ENCODE results near the gene NRXN3. TPM values are rescaled to one million over a fixed set of nuclear protein-coding genes. Genes with fewer than 3 reads are reported as not detected.

NRXN3 gene
- total RNA-seq, 1 experiment from 2014 or later = not detected

GRCh38 chr14:78154827-78155226, 15.3 kb upstream of the NRXN3 start:
- in situ Hi-C loops (cut with HindIII; ENCODE audit: low pct_unique_long_range_greater_than_20kb, low sequenced_read_pairs) = no loop called here
- POLR2A ChIA-PET = no interaction called here
- Histone ChIP-seq H3K36me3 (ENCODE audit: control insufficient read depth, insufficient read depth, low read length) (no peaks in the 10 kb centered on the region), H3K4me3 (ENCODE audit: low read depth in 2 of 2, low read length in 2 of 2) (no peak overlapping the region), H3K4me1 (ENCODE audit: control insufficient read depth, insufficient read depth, low read length) (no peaks in the 10 kb centered on the region), H3K9me3 (ENCODE audit: control insufficient read depth, insufficient read depth, low read depth, low read length) (no peaks in the 10 kb centered on the region), H3K27me3 (ENCODE audit: control insufficient read depth, insufficient read depth, low read length) (no peaks in the 10 kb centered on the region; the same call in 1 of the 2 replicates), H3K27ac (ENCODE audit: low read length) (no peak overlapping the region)
- intact Hi-C loops (cut with micrococcal nuclease; ENCODE audit: unreplicated experiment) = no loop called here
- TF ChIP-seq POLR2AphosphoS5 (IDR thresholded peaks at IDR 0.05; ENCODE audit: low read depth, low read length) (no peak), TCF7L2 (IDR thresholded peaks at IDR 0.05; ENCODE audit: low read depth, low read length) (no peak), SIN3A (IDR thresholded peaks at IDR 0.05; ENCODE audit: borderline replicate concordance, insufficient read depth, low read depth, low read length) (no peak), CTCF (IDR thresholded peaks at IDR 0.05) (peak; percentile 27; the same call in 1 of the 2 replicates), REST (IDR thresholded peaks at IDR 0.05; ENCODE audit: insufficient read depth in 1 of 2, low read depth in 2 of 2, low read length in 1 of 2) (no peak)
- BruUV-seq (replicated peaks) = no TSS peak
- DNase-seq (ENCODE audit: low read depth, low spot score) (no peak), ATAC-seq (no peak)
- CTCF ChIA-PET = no interaction called here

- TF ChIP-seq POLR2AphosphoS5 (IDR thresholded peaks at IDR 0.05; ENCODE audit: low read depth, low read length) (no peak), REST (IDR thresholded peaks at IDR 0.05; ENCODE audit: insufficient read depth in 1 of 2, low read depth in 2 of 2, low read length in 1 of 2) (no peak), SIN3A (IDR thresholded peaks at IDR 0.05; ENCODE audit: borderline replicate concordance, insufficient read depth, low read depth, low read length) (no peak), CTCF (IDR thresholded peaks at IDR 0.05) (no peak), TCF7L2 (IDR thresholded peaks at IDR 0.05; ENCODE audit: low read depth, low read length) (no peak)
- no peaks in the 10 kb centered on the region for H3K36me3 ChIP-seq (ENCODE audit: control insufficient read depth, insufficient read depth, low read length)
- no TSS peak for BruUV-seq (replicated peaks)
- in situ Hi-C loops (cut with HindIII; ENCODE audit: low pct_unique_long_range_greater_than_20kb, low sequenced_read_pairs) = no loop called here
- no peak overlapping the region for H3K27ac ChIP-seq (ENCODE audit: low read length)
- H3K27me3 ChIP-seq (ENCODE audit: control insufficient read depth, insufficient read depth, low read length) = no peaks in the 10 kb centered on the region; the same call in 1 of the 2 replicates
- no peaks in the 10 kb centered on the region for H3K4me1 ChIP-seq (ENCODE audit: control insufficient read depth, insufficient read depth, low read length)
- ChIA-PET POLR2A (no interaction called here), CTCF (no interaction called here)
- no peak overlapping the region for H3K4me3 ChIP-seq (ENCODE audit: low read depth in 2 of 2, low read length in 2 of 2)
- no peaks in the 10 kb centered on the region for H3K9me3 ChIP-seq (ENCODE audit: control insufficient read depth, insufficient read depth, low read depth, low read length)
- DNase-seq (ENCODE audit: low read depth, low spot score) = no peak
- no peak for ATAC-seq
- intact Hi-C loops (cut with micrococcal nuclease; ENCODE audit: unreplicated experiment) = no loop called here
These were observed 14.0 kb upstream of the NRXN3 start for GRCh38 chr14:78156196-78156595.

Data from Panc1 (cell line).